ENCODE data around the gene NR4A3. TPM values are rescaled to one million over a fixed set of nuclear protein-coding genes. Genes with fewer than 3 reads are reported as not detected.
"Not testable (repeated sequence)": the region's sequence is repeated elsewhere in the genome, so short reads cannot be mapped to it uniquely, and the experiment has no call there.

The NR4A3 gene
- 3.3 TPM for polyA plus RNA-seq (2012; ENCODE audit: low read depth, missing spikeins)

DNA sequence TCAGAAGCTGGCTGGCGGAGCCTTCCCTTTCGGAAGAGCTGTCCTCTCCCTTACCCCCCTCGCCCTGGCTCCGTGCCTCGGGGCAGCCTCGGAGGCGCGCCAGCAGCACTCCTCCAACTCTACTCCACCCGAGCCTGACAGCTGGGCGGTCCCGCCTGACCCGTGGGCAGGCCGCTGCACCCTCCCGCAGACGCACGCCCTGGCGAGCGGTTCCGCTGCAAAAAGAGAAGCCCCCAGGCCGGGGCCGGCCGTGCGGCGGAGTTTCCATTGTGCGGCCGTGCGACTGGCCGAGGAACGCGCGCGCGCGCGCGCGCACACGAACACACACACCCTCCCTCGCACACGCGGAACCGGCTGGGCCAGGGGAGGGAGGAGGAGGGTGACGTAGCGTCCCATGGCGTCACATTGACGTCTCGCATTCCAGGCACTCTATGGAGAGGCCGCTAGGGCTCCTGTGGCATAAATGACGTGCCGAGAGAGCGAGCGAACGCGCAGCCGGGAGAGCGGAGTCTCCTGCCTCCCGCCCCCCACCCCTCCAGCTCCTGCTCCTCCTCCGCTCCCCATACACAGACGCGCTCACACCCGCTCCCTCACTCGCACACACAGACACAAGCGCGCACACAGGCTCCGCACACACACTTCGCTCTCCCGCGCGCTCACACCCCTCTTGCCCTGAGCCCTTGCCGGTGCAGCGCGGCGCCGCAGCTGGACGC is at the start of gene NR4A3:
TSS of gene NR4A3 (plus strand) at position 490 of the 713 bp plus-strand sequence. CDS start 6,158 bp downstream, outside the sequence.
- FAIRE-seq (peak; percentile 94), DNase-seq (ENCODE audit: insufficient read length, low spot score) (peak; percentile 51)
- TF ChIP-seq POLR2A (IDR thresholded peaks at IDR 0.05; ENCODE audit: low read depth, low read length), result peak; percentile 34; the same call in 1 of the 2 replicates
- 0 out of 2 replicates have a peak, but pooled peaks have one; percentile 13 for TF ChIP-seq POU2F2 (IDR thresholded peaks at IDR 0.05; ENCODE audit: low read depth, low read length)
- TF ChIP-seq TAF1 (IDR thresholded peaks at IDR 0.05; ENCODE audit: low read depth, low read length), result 0 out of 2 replicates have a peak, but pooled peaks have one; percentile 62
- no peak for TF ChIP-seq PAX5 (IDR thresholded peaks at IDR 0.05; ENCODE audit: insufficient read depth, low read length, severe bottlenecking)
- TF ChIP-seq POLR2AphosphoS5 (IDR thresholded peaks at IDR 0.05; ENCODE audit: low read depth, low read length), result no peak
- no peak for TF ChIP-seq SPI1 (IDR thresholded peaks at IDR 0.05; ENCODE audit: low read depth, low read length)

DNA sequence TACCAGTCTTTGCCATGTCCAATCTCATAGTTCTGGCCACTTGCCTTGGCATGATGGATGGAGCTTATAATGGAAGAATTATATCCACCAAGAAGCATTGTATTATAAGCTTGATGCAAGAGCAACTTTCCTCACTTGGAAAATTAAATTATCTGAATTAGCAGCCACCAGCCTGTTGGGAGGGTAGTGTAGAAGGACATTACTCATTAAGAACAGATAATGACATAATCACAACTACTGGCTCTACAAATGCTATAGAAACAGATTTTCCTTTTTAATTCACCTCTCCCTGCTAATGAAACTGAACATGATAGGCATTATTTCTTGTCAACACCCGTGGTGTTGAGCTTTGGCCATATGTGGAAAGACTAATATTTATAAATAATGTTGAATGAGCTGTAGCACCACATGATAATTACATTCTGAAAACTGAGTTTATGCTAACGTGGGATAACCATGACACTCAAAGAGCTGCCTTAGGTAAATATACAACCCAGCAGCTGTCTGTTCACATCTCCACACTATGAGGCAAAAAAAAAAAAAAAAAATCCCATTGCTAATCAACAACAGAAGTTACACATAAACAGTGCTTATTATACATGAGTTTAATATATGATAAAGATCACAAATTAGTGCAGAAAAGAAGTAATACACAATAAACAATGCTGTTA is 48.1 kb upstream of the NR4A3 start:
- TF ChIP-seq POU2F2 (IDR thresholded peaks at IDR 0.05; ENCODE audit: low read depth, low read length) (no peak), POLR2A (IDR thresholded peaks at IDR 0.05; ENCODE audit: low read depth, low read length) (no peak), TAF1 (IDR thresholded peaks at IDR 0.05; ENCODE audit: low read depth, low read length) (no peak), PAX5 (IDR thresholded peaks at IDR 0.05; ENCODE audit: insufficient read depth, low read length, severe bottlenecking) (no peak), POLR2AphosphoS5 (IDR thresholded peaks at IDR 0.05; ENCODE audit: low read depth, low read length) (no peak), SPI1 (IDR thresholded peaks at IDR 0.05; ENCODE audit: low read depth, low read length) (no peak)
- DNase-seq (ENCODE audit: insufficient read length, low spot score) (no peak), FAIRE-seq (no peak)

- DNase-seq (ENCODE audit: insufficient read length, low spot score) (no peak), FAIRE-seq (no peak)
- no peak for TF ChIP-seq SPI1 (IDR thresholded peaks at IDR 0.05; ENCODE audit: low read depth, low read length)
- TF ChIP-seq POLR2A (IDR thresholded peaks at IDR 0.05; ENCODE audit: low read depth, low read length), result no peak
- TF ChIP-seq POU2F2 (IDR thresholded peaks at IDR 0.05; ENCODE audit: low read depth, low read length), result no peak
- TF ChIP-seq TAF1 (IDR thresholded peaks at IDR 0.05; ENCODE audit: low read depth, low read length), result no peak
- no peak for TF ChIP-seq POLR2AphosphoS5 (IDR thresholded peaks at IDR 0.05; ENCODE audit: low read depth, low read length)
- no peak for TF ChIP-seq PAX5 (IDR thresholded peaks at IDR 0.05; ENCODE audit: insufficient read depth, low read length, severe bottlenecking)
Observed at GRCh38 chr9:99778308-99778707, 43.4 kb upstream of the NR4A3 start.

- DNase-seq (ENCODE audit: insufficient read length, low spot score) (no peak), FAIRE-seq (no peak)
- no peak for TF ChIP-seq POLR2AphosphoS5 (IDR thresholded peaks at IDR 0.05; ENCODE audit: low read depth, low read length)
- no peak for TF ChIP-seq POLR2A (IDR thresholded peaks at IDR 0.05; ENCODE audit: low read depth, low read length)
- no peak for TF ChIP-seq POU2F2 (IDR thresholded peaks at IDR 0.05; ENCODE audit: low read depth, low read length)
- no peak for TF ChIP-seq SPI1 (IDR thresholded peaks at IDR 0.05; ENCODE audit: low read depth, low read length)
- TF ChIP-seq TAF1 (IDR thresholded peaks at IDR 0.05; ENCODE audit: low read depth, low read length), result no peak
- no peak for TF ChIP-seq PAX5 (IDR thresholded peaks at IDR 0.05; ENCODE audit: insufficient read depth, low read length, severe bottlenecking)
Observed at GRCh38 chr9:99778836-99779235, 42.8 kb upstream of the NR4A3 start.

DNA sequence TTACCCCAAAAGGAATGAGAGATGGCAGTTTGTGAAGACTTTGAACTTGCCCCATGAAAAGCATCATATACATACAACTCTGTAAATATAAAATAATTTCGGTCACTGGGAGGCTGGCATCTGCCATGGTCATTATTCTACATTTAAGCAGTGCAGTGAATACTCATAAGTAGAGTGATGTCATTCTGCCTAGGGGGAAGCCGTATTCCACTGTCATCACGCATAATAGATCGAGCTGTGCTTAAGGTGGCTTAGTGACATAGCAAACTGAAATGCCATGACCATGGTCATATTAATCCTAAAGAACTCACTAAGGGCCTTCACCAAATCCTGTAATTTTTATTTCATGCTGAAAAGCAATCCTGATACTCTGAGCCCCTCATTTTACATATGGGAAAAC is 42.4 kb upstream of the NR4A3 start:
- DNase-seq (ENCODE audit: insufficient read length, low spot score) (no peak), FAIRE-seq (no peak)
- no peak for TF ChIP-seq PAX5 (IDR thresholded peaks at IDR 0.05; ENCODE audit: insufficient read depth, low read length, severe bottlenecking)
- no peak for TF ChIP-seq POU2F2 (IDR thresholded peaks at IDR 0.05; ENCODE audit: low read depth, low read length)
- no peak for TF ChIP-seq SPI1 (IDR thresholded peaks at IDR 0.05; ENCODE audit: low read depth, low read length)
- no peak for TF ChIP-seq POLR2A (IDR thresholded peaks at IDR 0.05; ENCODE audit: low read depth, low read length)
- no peak for TF ChIP-seq TAF1 (IDR thresholded peaks at IDR 0.05; ENCODE audit: low read depth, low read length)

- DNase-seq (ENCODE audit: insufficient read length, low spot score); FAIRE-seq: not testable (repeated sequence)
Observed at GRCh38 chr9:99782349-99782748, 39.3 kb upstream of the NR4A3 start.

DNA sequence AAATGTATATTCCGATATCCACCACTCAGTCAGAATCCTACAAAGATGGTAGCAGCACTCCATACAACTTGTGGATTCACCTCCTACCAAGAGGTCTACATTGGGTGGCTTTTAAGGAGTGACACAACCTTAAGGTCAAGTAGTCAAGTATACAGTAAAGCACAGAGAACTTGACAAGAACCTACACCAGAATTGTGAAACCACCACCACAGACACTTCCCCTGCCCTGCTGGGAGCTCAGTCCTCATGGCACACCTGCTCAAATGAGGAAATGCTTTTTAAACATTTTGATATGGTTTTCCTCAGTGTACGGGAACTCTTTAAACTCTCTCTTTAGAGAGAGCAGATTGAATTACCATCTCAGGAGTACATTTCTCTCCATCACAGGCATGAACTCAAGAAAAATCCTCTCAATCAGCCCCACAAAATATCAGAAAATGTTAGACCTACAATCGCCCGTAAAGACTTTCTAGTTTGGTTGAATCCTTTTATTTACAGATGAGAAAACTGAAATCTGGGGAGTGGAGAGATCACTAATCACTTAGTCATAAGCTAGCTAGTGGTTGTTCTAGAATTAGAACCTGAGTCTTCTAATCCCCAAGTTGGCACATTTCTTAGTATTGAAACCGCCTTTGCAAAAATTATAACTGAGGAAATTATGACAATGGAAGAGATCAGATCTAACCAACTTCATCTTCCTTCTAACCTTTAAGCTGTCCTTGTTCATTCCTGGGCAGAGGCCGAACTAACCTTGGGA is 38.5 kb upstream of the NR4A3 start:
- DNase-seq (ENCODE audit: insufficient read length, low spot score), result no peak
- TF ChIP-seq TAF1 (IDR thresholded peaks at IDR 0.05; ENCODE audit: low read depth, low read length), result no peak
- peak; percentile 49; the same call in 1 of the 2 replicates for TF ChIP-seq SPI1 (IDR thresholded peaks at IDR 0.05; ENCODE audit: low read depth, low read length)
- peak; percentile 64 for FAIRE-seq

- DNase-seq (ENCODE audit: insufficient read length, low spot score) (no peak), FAIRE-seq (peak; percentile 41)
- TF ChIP-seq PAX5 (IDR thresholded peaks at IDR 0.05; ENCODE audit: insufficient read depth, low read length, severe bottlenecking) (no peak), POU2F2 (IDR thresholded peaks at IDR 0.05; ENCODE audit: low read depth, low read length) (no peak), POLR2A (IDR thresholded peaks at IDR 0.05; ENCODE audit: low read depth, low read length) (no peak), SPI1 (IDR thresholded peaks at IDR 0.05; ENCODE audit: low read depth, low read length) (no peak), POLR2AphosphoS5 (IDR thresholded peaks at IDR 0.05; ENCODE audit: low read depth, low read length) (no peak), TAF1 (IDR thresholded peaks at IDR 0.05; ENCODE audit: low read depth, low read length) (no peak)
Observed at GRCh38 chr9:99783799-99784198, 37.9 kb upstream of the NR4A3 start.

- TF ChIP-seq POLR2AphosphoS5 (IDR thresholded peaks at IDR 0.05; ENCODE audit: low read depth, low read length) (no peak), POLR2A (IDR thresholded peaks at IDR 0.05; ENCODE audit: low read depth, low read length) (no peak), SPI1 (IDR thresholded peaks at IDR 0.05; ENCODE audit: low read depth, low read length) (no peak), POU2F2 (IDR thresholded peaks at IDR 0.05; ENCODE audit: low read depth, low read length) (no peak), TAF1 (IDR thresholded peaks at IDR 0.05; ENCODE audit: low read depth, low read length) (no peak), PAX5 (IDR thresholded peaks at IDR 0.05; ENCODE audit: insufficient read depth, low read length, severe bottlenecking) (no peak)
- DNase-seq (ENCODE audit: insufficient read length, low spot score) (no peak), FAIRE-seq (no peak)
Observed at GRCh38 chr9:99785010-99785590, 36.6 kb upstream of the NR4A3 start.

Measured in GM12891 (cell line).